OCI-LY1 (cell line): Measurements from ENCODE around the gene MNAT1.

Experiments used
- H2AFZ ChIP-seq: fragments of 200-600 bp; sonication (generic), shearing (Covaris generic); 2 replicates; pipeline ENCODE4 v1.6.0; 2014; ENCODE audit warnings: antibody characterized with exemption, mild to moderate bottlenecking, low read length
- H3F3A ChIP-seq: fragments of 200-600 bp; sonication (generic), shearing (Covaris generic); 2 replicates; pipeline ENCODE4 v1.6.0; 2014; ENCODE audit warnings: mild to moderate bottlenecking, antibody characterized with exemption, low read length, moderate library complexity; ENCODE audit not compliant: insufficient read depth
- H3K27ac ChIP-seq: fragments of 200-600 bp; sonication (generic); 2 replicates; pipeline ENCODE4 v1.5.1; 2014; ENCODE audit warnings: low read length, mixed run types, mild to moderate bottlenecking, low read depth; ENCODE audit not compliant: poor library complexity, severe bottlenecking
- H3K27me3 ChIP-seq: fragments of 200-600 bp; sonication (generic); 2 replicates; pipeline ENCODE4 v1.6.0; 2014; ENCODE audit warnings: antibody characterized with exemption, mild to moderate bottlenecking, low read length, moderate library complexity; ENCODE audit not compliant: insufficient read depth
- H3K36me3 ChIP-seq: fragments of 200-600 bp; sonication (generic); 2 replicates; pipeline ENCODE4 v1.6.1; 2014; ENCODE audit warnings: mild to moderate bottlenecking, antibody characterized with exemption, low read length, moderate library complexity, mixed read lengths; ENCODE audit not compliant: insufficient read depth
- H3K4me1 ChIP-seq: fragments of 200-600 bp; sonication (generic); 2 replicates; pipeline ENCODE4 v1.5.1; 2014; ENCODE audit warnings: mild to moderate bottlenecking, low read length, moderate library complexity; ENCODE audit not compliant: insufficient read depth, severe bottlenecking
- H3K4me2 ChIP-seq: fragments of 200-600 bp; sonication (generic), shearing (Covaris generic); 2 replicates; pipeline ENCODE4 v1.6.1; 2014; ENCODE audit warnings: low read length
- H3K4me3 ChIP-seq: fragments of 200-600 bp; sonication (generic); 2 replicates; pipeline ENCODE4 v1.5.1; 2014; ENCODE audit warnings: low read length, low read depth, mild to moderate bottlenecking, mixed read lengths; ENCODE audit not compliant: poor library complexity, severe bottlenecking
- H3K79me2 ChIP-seq: fragments of 200-600 bp; shearing (Covaris generic); 2 replicates; pipeline ENCODE4 v1.6.1; 2016; ENCODE audit warnings: mixed run types, low read length, mixed read lengths; ENCODE audit not compliant: insufficient read depth
- H3K9ac ChIP-seq: fragments of 200-600 bp; sonication (generic), shearing (Covaris generic); 2 replicates; pipeline ENCODE4 v1.6.1; 2014; ENCODE audit warnings: mild to moderate bottlenecking, low read length, mixed read lengths
- H3K9me2 ChIP-seq: fragments of 200-600 bp; sonication (generic), shearing (Covaris generic); 2 replicates; pipeline ENCODE4 v1.6.1; 2014; ENCODE audit warnings: low read depth, mild to moderate bottlenecking, low read length, mixed read lengths
- H3K9me3 ChIP-seq: fragments of 200-600 bp; shearing (Covaris generic); 2 replicates; pipeline ENCODE4 v1.6.1; 2014; ENCODE audit warnings: low read length, mixed read lengths
- H4K20me1 ChIP-seq: fragments of 200-600 bp; sonication (generic), shearing (Covaris generic); 2 replicates; pipeline ENCODE4 v1.6.0; 2016; ENCODE audit warnings: mild to moderate bottlenecking, low read length; ENCODE audit not compliant: insufficient read depth
- CTCF ChIP-seq: fragments of 200-600 bp; sonication (generic), shearing (Covaris generic); IDR thresholded peaks from 2 replicates; pipeline ENCODE4 v1.5.1; 2017; ENCODE audit warnings: mild to moderate bottlenecking, antibody characterized with exemption, low read length, moderate library complexity, mixed read lengths
- EZH2 ChIP-seq: fragments of 200-600 bp; sonication (generic), shearing (Covaris generic); IDR thresholded peaks from 2 replicates; pipeline ENCODE4 v1.8.0; 2017; ENCODE audit warnings: borderline replicate concordance, mixed run types, mild to moderate bottlenecking, antibody characterized with exemption, low read length, moderate library complexity, mixed read lengths

Gene MNAT1

DNA sequence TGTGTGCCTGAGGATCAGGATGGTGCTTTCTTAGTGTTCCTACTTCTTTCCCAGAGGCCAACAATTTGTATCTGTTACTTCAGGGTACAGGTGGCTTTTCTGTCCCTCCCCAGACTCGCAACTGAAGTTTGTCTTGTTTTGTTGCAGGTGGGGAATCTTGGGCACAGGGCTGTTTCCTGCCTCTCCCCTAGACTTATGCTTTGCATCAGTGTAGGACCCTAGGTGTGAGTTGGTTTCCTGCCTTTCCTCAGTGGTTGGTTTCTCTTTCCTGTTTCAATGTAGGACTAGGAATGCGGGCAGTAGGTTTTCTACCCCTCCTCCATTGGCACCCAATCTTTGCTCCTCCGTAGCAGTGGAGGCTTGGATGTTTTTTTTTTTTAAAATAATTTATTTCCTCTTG lies 159.3 kb downstream of the MNAT1 start:
- TF ChIP-seq CTCF (no peak), EZH2 (no peak)
- Histone ChIP-seq H3K9ac (no peak overlapping the region), H3K4me1 (peaks cover 6% of the 10 kb centered on the region), H3K79me2 (no peaks in the 10 kb centered on the region), H3F3A (no peaks in the 10 kb centered on the region), H3K27ac (no peak overlapping the region), H4K20me1 (no peaks in the 10 kb centered on the region), H2AFZ (no peak overlapping the region), H3K36me3 (no peaks in the 10 kb centered on the region), H3K9me3 (no peaks in the 10 kb centered on the region), H3K4me2 (no peak overlapping the region), H3K4me3 (no peak overlapping the region), H3K9me2 (no peaks in the 10 kb centered on the region), H3K27me3 (no peaks in the 10 kb centered on the region)

DNA sequence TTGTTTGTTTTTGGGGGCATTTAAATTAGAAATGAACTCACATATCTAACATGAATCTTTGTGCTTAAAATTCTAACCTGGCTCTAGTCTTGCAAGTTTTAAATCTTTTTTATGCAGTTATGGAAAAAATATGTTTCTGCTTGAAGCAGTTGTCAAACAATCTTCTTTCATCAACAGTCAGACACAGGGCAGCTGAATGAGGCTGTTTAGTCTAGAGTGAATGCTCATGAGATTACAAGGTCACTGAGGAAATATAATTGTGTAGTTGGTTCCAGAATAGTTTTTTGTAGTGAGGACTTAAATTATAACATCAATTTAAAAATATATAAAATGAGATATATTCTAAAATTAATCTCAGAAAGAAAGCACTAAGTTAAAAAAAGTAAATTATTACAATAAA lies 169.8 kb downstream of the MNAT1 start:
- Histone ChIP-seq H3K36me3 (no peaks in the 10 kb centered on the region), H3K4me1 (peaks cover 5% of the 10 kb centered on the region), H3K4me2 (no peak overlapping the region), H3K9ac (no peak overlapping the region), H4K20me1 (no peaks in the 10 kb centered on the region), H3K4me3 (no peak overlapping the region), H3K9me3 (no peaks in the 10 kb centered on the region), H2AFZ (no peak overlapping the region), H3K79me2 (no peaks in the 10 kb centered on the region), H3K9me2 (no peaks in the 10 kb centered on the region), H3F3A (no peaks in the 10 kb centered on the region), H3K27me3 (no peaks in the 10 kb centered on the region), H3K27ac (no peak overlapping the region)
- TF ChIP-seq EZH2, result no peak
- TF ChIP-seq CTCF, result no peak

GRCh38 chr14:60905923-60906322 lies 171.4 kb downstream of the MNAT1 start:
- Histone ChIP-seq H3K4me3 (no peak overlapping the region), H4K20me1 (no peaks in the 10 kb centered on the region), H3K4me1 (peaks cover 5% of the 10 kb centered on the region), H3K27ac (no peak overlapping the region), H2AFZ (no peak overlapping the region), H3K9me2 (no peaks in the 10 kb centered on the region), H3K27me3 (no peaks in the 10 kb centered on the region), H3K9ac (no peak overlapping the region), H3F3A (no peaks in the 10 kb centered on the region), H3K4me2 (no peak overlapping the region), H3K79me2 (no peaks in the 10 kb centered on the region), H3K36me3 (no peaks in the 10 kb centered on the region), H3K9me3 (no peaks in the 10 kb centered on the region)
- no peak for TF ChIP-seq CTCF
- no peak for TF ChIP-seq EZH2
